Bone marrow (tissue), 2 donors: ENCODE measurements around the gene GCDH.
A peak's percentile ranks its signal among the peaks of the same experiment; 100 is the strongest.

Source experiments
- DNase-seq, 2 donors: peaks; one replicate each; lab custom pipeline; 2025; lab: John Stamatoyannopoulos, UW

GCDH gene

GRCh38 chr19:12940897-12941296 is 49.9 kb downstream of the GCDH start:
- DNase-seq, result no peak

- DNase-seq, result no peak
Measured at GRCh38 chr19:12943437-12944044, 52.6 kb downstream of the GCDH start.

- DNase-seq, result no peak
Measured at GRCh38 chr19:12944104-12944674, 53.2 kb downstream of the GCDH start.

- peak; percentile 75 to 91 for DNase-seq
Measured at GRCh38 chr19:12945479-12946091, 54.6 kb downstream of the GCDH start, which contains the start of gene RAD23A. TSS of gene RAD23A (plus strand) at chr19:12945862. CDS start at chr19:12945949, 87 bp downstream.

GRCh38 chr19:12946092-12946721 is 55.2 kb downstream of the GCDH start:
- DNase-seq, result peak in 1 of 2 donors; percentile 54

- no peak for DNase-seq
Measured at GRCh38 chr19:12946731-12947496, 56.0 kb downstream of the GCDH start.

GRCh38 chr19:12947702-12948611 is 57.0 kb downstream of the GCDH start:
- DNase-seq, result no peak

- DNase-seq, result no peak
Measured at GRCh38 chr19:12948612-12949362, 57.8 kb downstream of the GCDH start.
